Heart left ventricle (tissue), 16 donors: Measurements from ENCODE around the gene MYL6B. TPM values are rescaled to one million over a fixed set of nuclear protein-coding genes. Genes with fewer than 3 reads are reported as not detected.

ENCODE experiments used
- ATAC-seq, 4 donors: fragments of 200-7000 bp; cut with Tn5 transposase; one replicate each; pipeline ENCODE4 v1.9.1; 2020 to 2022; ENCODE audit warnings: moderate library complexity in 4 of 4, mild to moderate bottlenecking in 3 of 4, moderate number of reproducible peaks in 1 of 4
- DNase-seq, 5 donors: peaks; one replicate each; pipeline ENCODE4 v3.0.0-alpha.2; 2020
- H3K27ac ChIP-seq, 12 donors: fragments of 200-600 bp; sonication (generic) in 4 of 12; one replicate each; pipeline versions ENCODE4 v1.5.0 to v1.8.0; 2016 to 2022; ENCODE audit warnings: mild to moderate bottlenecking in 2 of 12
- H3K27me3 ChIP-seq, 9 donors: fragments of 200-600 bp; sonication (generic) in 2 of 9; one replicate each; pipeline versions ENCODE4 v1.5.1 to v1.8.0; 2016 to 2022; ENCODE audit warnings: mild to moderate bottlenecking in 3 of 9
- H3K36me3 ChIP-seq, 9 donors: fragments of 200-600 bp; sonication (generic) in 2 of 9; one replicate each; pipeline versions ENCODE4 v1.5.0 to v1.8.0; 2018 to 2022; ENCODE audit warnings: mild to moderate bottlenecking in 2 of 9
- H3K4me1 ChIP-seq, 12 donors: fragments of 200-600 bp; sonication (generic) in 4 of 12; one replicate each; pipeline versions ENCODE4 v1.5.0 to v1.8.0; 2016 to 2022; ENCODE audit warnings: mild to moderate bottlenecking in 3 of 12
- H3K4me3 ChIP-seq, 12 donors: fragments of 200-600 bp; sonication (generic) in 4 of 12; one replicate each; pipeline versions ENCODE4 v1.5.0 to v1.8.0; 2017 to 2022; ENCODE audit warnings: mild to moderate bottlenecking in 9 of 12, moderate library complexity in 4 of 12
- H3K9me3 ChIP-seq, 12 donors: fragments of 200-600 bp; sonication (generic) in 4 of 12; one replicate each; pipeline versions ENCODE4 v1.5.0 to v1.8.0; 2016 to 2022; ENCODE audit warnings: mild to moderate bottlenecking in 1 of 12
- CTCF ChIP-seq, 12 donors: fragments of 200-600 bp; sonication (generic) in 4 of 12; IDR thresholded peaks; one replicate each; pipeline versions ENCODE4 v1.5.0 to v1.8.0; 2018 to 2022; ENCODE audit warnings: antibody characterized with exemption in 12 of 12, mild to moderate bottlenecking in 5 of 12
- POLR2A ChIP-seq, 2 donors: fragments of 450-650 bp; IDR thresholded peaks; one replicate each; pipeline ENCODE4 v1.6.1; 2017; ENCODE audit warnings: antibody characterized with exemption in 2 of 2, mild to moderate bottlenecking in 2 of 2, moderate library complexity in 2 of 2
- WGBS, 4 donors: extraction: QIAGEN DNeasy Blood & Tissue Kit in 2 of 4; methylation state at CpG; one replicate each; pipeline versions ENCODE4 v1.1.5 to v1.1.7; 2013 to 2018; 5-methylcytosine and 5-hydroxymethylcytosine counted together
- intact Hi-C, 10 donors: fragments of 100-400 bp; cut with DNase I; formaldehyde crosslinking; loops; one replicate each; pipeline versions ENCODE4 v1.11.1 to v1.14.2; 2022
- polyA plus RNA-seq, 2 donors: library from polyadenylated mRNA; stranded (reverse); fragments of 200-250 nt; gene quantifications; one replicate each; pipeline ENCODE4 v1.2.3, GENCODE V29; 2013
- total RNA-seq, 9 donors: library from RNA; depleted of rRNA in 2 of 9; stranded (reverse); fragments of >200 nt in 2 of 9; fragmentation: NEBNext Ultra II Directional in 3 of 9; extraction: Animal tissue kit (Norgen Biotek cat#: 25700) in 3 of 9; gene quantifications; one replicate each; pipeline versions ENCODE4 v1.1.0 to v1.2.4, GENCODE V29; 2016 to 2023
- donor health status: ischemic (EF 13 %, LVEDD 7.1; RV severe dilation, severe dysfunction).
- donor health status: healthy with polysubstance abuse.
- donor health status: DM: no; HTN: yes; CAD: no.
- donor health status: DM: no; HTN: no; CAD: no.
- donor health status: ischemic (EF 25% LVEDD 6.9; RV normal size, moderate dysfunction).
- donor health status: ischemic (EF 25% LVEDD 5.7; RV mildly dilated, moderate dysfunction).
- donor health status: healthy.
- donor health status: DM: yes; HTN: yes; CAD: no.
- donor health status: ischemic (EF 35%, LVEDD 5.7; RV mildly dilated, moderate dysfunction).
- donor health status: nonischemic (EF 11% LVEDD 7.7; RV severe dilation, severe dysfunction).
- donor health status: DM: yes; HTN: yes; CAD: no.
- donor health status: PGD.
- donor health status: ischemic (EF 29% LVEDD 5.4; RV normal size, mild dysfunction).
- donor health status: nonischemic (EF 23%, LVEDD 6.1; RV moderate dilation, normal function).

MYL6B gene
- total and polyA plus RNA-seq, 11 donors: 27.5 to 65.9 (median 41.1) TPM

- WGBS, 4 donors: 76 to 96% (median 84%) methylated on average over 6 to 11 of the region's 11 CpGs
- peaks cover under 1 to 66% (median 37%) of the 10 kb centered on the region in 12 donors for H3K4me1 ChIP-seq
- intact Hi-C loops: loop anchor here in 5 of 10 donors (2.0 to 10.0 kb wide), 5 partner anchors 36 to 343 kb away; partner anchors contain the start of genes SPRYD4 (in 4 of the 5), CNPY2 (in 1 of the 5) and MYL6 (in 1 of the 5)
- no peak for DNase-seq
- ATAC-seq: no peak
- H3K27me3 ChIP-seq: no peaks in the 10 kb centered on the region
- H3K27ac ChIP-seq: peak overlapping the region in 3 of 12 donors; percentile 11 to 31 (median 17)
- TF ChIP-seq CTCF (IDR thresholded peaks at IDR 0.05) (no peak), POLR2A (IDR thresholded peaks at IDR 0.05) (no peak)
- no peaks in the 10 kb centered on the region for H3K9me3 ChIP-seq
- peaks cover 0 to 40% (median 19%) of the 10 kb centered on the region in 9 donors for H3K36me3 ChIP-seq
- H3K4me3 ChIP-seq: no peak overlapping the region
Observed at GRCh38 chr12:56121204-56121870, 31.1 kb upstream of the MYL6B start.

DNA sequence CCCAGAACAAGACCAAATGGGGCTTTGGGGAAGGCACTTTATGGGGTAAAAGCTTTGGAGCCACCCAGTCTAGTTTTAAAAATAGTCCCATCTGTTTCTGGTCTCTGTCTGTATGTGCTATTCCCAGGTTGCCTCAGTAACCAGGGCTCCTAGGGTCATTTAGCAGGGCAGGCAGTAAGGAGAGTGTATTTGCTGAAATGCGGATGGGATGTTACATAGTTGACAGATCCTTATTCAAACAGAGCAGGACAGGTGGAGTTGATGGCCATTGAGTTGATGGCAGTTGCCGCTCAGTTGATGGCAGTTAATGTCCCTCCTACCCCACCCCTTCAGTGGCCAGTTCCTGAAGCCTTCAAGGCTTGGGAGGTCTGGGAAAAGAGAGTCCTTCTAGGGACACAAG, 29.8 kb upstream of the MYL6B start:
- no peak for DNase-seq
- Histone ChIP-seq H3K27ac (peak overlapping the region in 8 of 12 donors; percentile 5 to 65 (median 30)), H3K4me1 (peaks cover 8 to 78% (median 49%) of the 10 kb centered on the region in 12 donors), H3K36me3 (peaks cover 0 to 40% (median 19%) of the 10 kb centered on the region in 9 donors), H3K27me3 (no peaks in the 10 kb centered on the region), H3K4me3 (no peak overlapping the region), H3K9me3 (no peaks in the 10 kb centered on the region)
- intact Hi-C loops: loop anchor here in 5 of 10 donors (5.0 to 10.0 kb wide), 4 partner anchors 35 to 342 kb away; partner anchors contain the start of genes SPRYD4 (in 4 of the 5), CNPY2 (in 1 of the 5) and MYL6 (in 1 of the 5)
- TF ChIP-seq CTCF (IDR thresholded peaks at IDR 0.05) (no peak), POLR2A (IDR thresholded peaks at IDR 0.05) (no peak)
- ATAC-seq: no peak
- 51 to 72% (median 55%) methylated on average over 2 of the region's 2 CpGs for WGBS, 4 donors

DNA sequence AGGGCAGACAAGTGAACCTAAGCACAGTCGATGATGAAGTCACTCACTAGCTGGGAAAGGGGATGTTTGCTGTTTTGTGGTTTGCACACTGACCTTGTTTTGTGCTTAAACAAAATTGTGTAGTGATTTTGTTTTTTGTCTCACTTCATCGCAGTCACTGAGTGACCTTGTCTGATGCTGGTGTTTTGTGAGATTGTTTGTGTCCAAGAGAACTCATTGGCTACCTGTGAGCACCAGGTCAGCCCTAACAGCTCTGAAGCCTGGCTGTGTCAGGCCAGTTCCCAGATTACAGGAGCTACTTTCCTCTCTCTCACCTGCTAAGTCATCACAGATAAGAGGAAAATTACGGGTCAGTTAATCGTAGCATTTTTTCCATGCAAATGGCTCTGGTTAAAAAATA, 28.3 kb upstream of the MYL6B start:
- DNase-seq (no peak), ATAC-seq (no peak)
- H3K4me1 ChIP-seq: peaks cover 8 to 77% (median 42%) of the 10 kb centered on the region in 12 donors
- WGBS, 4 donors: 84 to 87% (median 86%) methylated on average over 4 of the region's 4 CpGs
- H3K27me3 ChIP-seq: no peaks in the 10 kb centered on the region
- H3K4me3 ChIP-seq: no peak overlapping the region
- no peaks in the 10 kb centered on the region for H3K9me3 ChIP-seq
- TF ChIP-seq CTCF (IDR thresholded peaks at IDR 0.05) (no peak), POLR2A (IDR thresholded peaks at IDR 0.05) (no peak)
- H3K36me3 ChIP-seq: peaks cover 0 to 40% (median 19%) of the 10 kb centered on the region in 9 donors
- intact Hi-C loops: loop anchor here in 5 of 10 donors (5.0 to 10.0 kb wide), 4 partner anchors 33 to 341 kb away; partner anchors contain the start of genes SPRYD4 (in 4 of the 5), CNPY2 (in 1 of the 5) and MYL6 (in 1 of the 5)
- H3K27ac ChIP-seq: no peak overlapping the region

DNA sequence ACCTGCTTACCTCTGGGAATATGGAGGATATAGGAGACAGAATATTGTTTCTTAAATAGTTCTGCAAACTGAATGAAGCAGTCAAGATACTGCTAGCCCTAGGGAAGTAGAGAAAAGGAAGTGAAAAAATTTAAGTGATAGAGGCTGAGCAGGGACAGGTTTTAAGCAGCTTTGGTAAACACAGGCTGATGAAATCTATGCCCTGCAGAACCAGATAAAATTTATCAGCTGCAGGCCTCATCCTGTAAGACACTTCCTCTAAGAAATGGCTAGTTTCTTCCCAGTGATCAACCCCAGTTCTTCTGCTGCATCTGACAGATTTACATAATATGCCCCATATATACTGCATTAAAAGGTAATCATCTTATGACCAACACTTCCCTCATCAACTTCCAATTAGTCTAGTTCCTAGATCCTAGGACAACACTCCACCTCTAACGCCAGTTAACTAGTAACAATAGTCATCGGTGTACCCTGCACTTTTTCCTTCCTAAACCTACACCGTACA, 25.6 kb upstream of the MYL6B start:
- Histone ChIP-seq H3K27ac (peak overlapping the region; percentile 5 to 94 (median 78)), H3K36me3 (peaks cover 0 to 37% (median 19%) of the 10 kb centered on the region in 9 donors), H3K9me3 (no peaks in the 10 kb centered on the region), H3K4me1 (peaks cover 8 to 66% (median 36%) of the 10 kb centered on the region in 12 donors), H3K4me3 (peak overlapping the region in 6 of 12 donors; percentile 78 to 97 (median 90)), H3K27me3 (no peaks in the 10 kb centered on the region)
- no peak for TF ChIP-seq CTCF (IDR thresholded peaks at IDR 0.05)
- no peak for TF ChIP-seq POLR2A (IDR thresholded peaks at IDR 0.05)
- intact Hi-C loops: loop anchor here in 9 of 10 donors (1.0 to 10.0 kb wide), 7 partner anchors 32 to 341 kb away; partner anchors contain the start of genes SMARCC2 (in 5 of the 9), SPRYD4 (in 5 of the 9), MYL6 (in 4 of the 9) and CNPY2 (in 1 of the 9)
- 43 to 60% (median 54%) methylated on average over 3 of the region's 3 CpGs for WGBS, 4 donors
- ATAC-seq: no peak
- DNase-seq: no peak
